CD4-positive, alpha-beta T cell treated with Interleukin-4 for 1 hour (primary cell): ENCODE results near the gene TDRD9.
A peak's percentile ranks its signal among the peaks of the same experiment; 100 is the strongest.
"Not testable (repeated sequence)": the region's sequence is repeated elsewhere in the genome, so short reads cannot be mapped to it uniquely, and the experiment has no call there.

ENCODE experiments used
- DNase-seq, 2 donors: peaks; one replicate each; pipeline ENCODE4 v3.0.0-alpha.2; 2020 to 2022

Gene TDRD9

GRCh38 chr14:103894034-103894722 is 34.1 kb upstream of the TDRD9 start:
- no peak for DNase-seq

- DNase-seq, result no peak
These were observed 33.6 kb upstream of the TDRD9 start for GRCh38 chr14:103894723-103895059.

GRCh38 chr14:103896578-103896977 is 31.7 kb upstream of the TDRD9 start:
- DNase-seq, result no peak

DNA sequence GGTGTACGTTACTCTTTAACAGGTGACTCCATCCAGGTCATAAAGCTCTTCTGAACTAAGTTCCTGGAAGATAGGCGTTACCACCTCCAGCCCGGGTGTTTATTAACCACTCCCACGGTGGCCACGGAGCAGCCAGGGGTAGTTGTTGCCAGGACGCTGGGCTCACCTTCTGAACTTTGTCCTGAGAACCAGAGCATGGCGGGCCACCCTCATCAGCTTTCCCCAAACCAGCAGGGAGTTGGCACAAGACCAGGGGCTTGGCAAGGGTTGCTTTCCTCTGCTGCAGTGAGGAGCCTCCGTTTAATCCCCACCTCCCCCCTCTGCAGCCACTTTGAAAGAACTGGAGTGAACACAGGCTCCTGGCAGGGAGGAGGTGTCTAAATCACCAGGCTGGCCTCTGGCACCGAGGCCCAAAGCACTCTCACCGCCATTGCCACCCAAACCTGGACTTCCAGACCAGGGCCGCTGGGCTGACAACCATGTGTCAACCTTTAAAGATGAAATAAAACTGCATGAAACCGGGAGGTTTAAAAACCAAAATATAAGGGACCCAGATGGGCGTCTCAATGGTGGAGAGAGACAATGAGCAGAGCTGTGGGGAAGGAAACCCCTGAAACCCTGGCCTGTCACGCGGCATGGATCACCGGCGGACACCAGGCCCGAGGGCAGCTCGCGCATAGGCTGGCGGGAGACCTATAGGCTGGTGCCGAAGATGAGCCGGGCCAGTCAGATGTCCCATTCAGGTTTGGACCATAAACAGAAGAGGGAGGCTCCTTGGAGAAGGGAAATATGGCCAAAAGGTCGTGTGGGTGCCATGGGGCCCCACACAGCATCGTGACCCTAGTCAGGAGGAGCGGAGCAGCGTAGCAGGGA is 30.9 kb upstream of the TDRD9 start:
- no peak for DNase-seq

- DNase-seq, result no peak
These were observed 30.1 kb upstream of the TDRD9 start for GRCh38 chr14:103898204-103898603.

DNA sequence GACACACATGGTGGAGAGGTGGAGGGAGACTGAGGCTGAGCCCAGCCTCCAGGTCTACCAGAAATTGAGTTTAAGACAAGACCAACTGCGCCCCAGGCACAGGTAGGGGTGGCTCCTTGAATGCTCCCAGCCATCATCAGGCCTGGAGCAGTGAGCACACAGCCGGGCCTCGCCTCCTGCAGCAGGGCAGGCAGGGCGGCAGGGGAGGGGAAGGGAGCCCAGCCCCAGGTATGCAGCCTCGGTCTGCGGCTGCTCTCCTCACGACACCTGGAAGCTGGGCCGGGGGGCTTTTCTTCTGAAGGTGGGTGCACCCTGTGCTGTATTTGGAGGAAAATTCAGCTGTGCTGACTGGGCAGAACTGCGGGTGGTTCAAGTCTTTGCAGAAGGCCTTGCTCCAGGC is 29.5 kb upstream of the TDRD9 start:
- no peak for DNase-seq

- DNase-seq, result no peak
These were observed 28.9 kb upstream of the TDRD9 start for GRCh38 chr14:103899316-103899715.

GRCh38 chr14:103899833-103900232 is 28.4 kb upstream of the TDRD9 start:
- DNase-seq, result no peak

- DNase-seq, result no peak
These were observed 23.7 kb upstream of the TDRD9 start for GRCh38 chr14:103904493-103905107.

GRCh38 chr14:103905842-103906456 is 22.3 kb upstream of the TDRD9 start:
- DNase-seq, result peak; percentile 6 to 23

DNA sequence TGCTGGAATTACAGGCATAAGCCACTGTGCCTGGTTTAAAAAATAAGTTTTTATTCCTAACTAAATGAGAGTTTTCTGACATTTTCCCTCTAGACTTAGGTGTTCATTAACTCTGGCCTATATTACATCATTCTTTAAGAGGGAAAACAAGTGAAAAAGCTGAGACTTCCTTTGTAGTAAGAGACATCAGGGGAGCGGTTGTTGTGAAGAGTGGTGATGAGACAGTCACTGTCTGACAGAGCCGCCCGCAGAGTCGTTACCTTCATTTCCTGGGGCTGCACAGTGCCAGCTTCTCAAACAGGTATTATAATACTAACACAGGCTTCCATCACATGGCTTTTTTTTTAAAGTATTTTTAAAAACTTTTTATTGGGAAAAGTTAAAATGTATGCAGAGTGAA is 19.7 kb upstream of the TDRD9 start:
- peak; percentile 40 to 50 for DNase-seq

DNA sequence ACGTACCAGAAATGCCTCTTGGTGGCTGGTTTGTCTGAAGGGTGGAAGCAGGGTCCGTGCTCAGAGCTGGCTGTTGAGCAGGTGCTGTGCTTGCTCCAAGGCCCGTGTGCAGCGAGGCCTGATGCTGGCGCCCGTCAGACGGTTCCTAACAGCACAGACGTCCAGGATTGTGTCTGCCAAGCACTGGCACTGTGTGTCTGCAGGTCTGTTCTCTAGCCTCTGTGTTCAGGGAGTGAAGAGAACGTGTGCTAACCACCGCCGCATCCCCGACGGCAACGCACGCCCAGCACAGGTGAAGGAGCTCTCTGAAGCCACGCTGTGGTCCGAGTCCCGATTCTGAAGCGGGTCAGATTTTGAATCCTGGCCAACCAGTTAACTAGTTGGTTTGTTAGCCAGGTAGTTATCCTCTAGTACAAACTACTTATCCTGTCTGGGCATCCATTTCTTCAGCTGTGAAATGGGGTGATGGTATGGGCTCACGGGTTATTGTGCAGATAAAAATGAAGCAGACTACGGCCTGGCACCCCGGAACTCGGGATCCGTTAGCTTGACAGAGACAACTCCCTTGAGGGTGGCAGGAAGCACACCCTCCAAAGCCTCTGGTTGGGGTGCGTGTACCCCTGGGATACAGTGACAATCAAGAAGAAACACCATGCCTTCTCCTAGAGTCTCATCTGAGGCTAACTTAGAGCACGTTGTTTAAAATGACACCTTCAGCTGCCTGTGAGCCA is 18.6 kb upstream of the TDRD9 start:
- no peak for DNase-seq

DNA sequence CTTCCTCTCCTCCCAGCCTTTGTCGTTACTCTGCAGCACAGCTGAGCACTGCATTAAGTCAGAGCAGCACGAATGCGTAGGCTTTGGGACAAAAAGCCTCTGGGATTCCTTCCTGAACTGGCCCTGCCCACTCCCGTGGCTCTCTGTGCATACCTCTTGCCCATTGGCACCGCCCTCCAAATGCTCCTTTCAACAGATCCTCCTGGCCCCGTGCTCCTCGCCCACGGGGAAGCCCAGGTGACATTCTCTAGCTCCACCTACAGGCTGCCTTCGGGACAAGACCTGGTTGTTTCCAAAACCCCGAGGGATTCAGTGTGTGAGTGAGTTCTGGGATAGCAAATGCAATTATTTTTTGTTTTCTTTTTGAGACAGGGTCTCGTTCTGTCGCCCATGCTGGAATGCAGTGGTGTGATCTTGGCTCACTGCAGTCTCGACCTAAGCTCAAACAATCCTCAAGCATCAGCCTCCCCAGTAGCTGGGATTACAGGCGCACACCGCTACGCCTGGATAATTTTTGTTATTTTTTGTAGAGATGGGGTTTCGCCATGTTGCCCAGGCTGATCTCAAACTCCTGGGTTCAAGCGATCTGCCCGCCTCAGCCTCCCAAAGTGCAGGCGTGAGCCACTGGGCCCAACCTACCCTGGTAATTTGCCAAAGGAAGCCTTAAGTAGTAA is 17.9 kb upstream of the TDRD9 start:
- DNase-seq, result peak; percentile 69 to 76

- DNase-seq, result no peak
These were observed 17.3 kb upstream of the TDRD9 start for GRCh38 chr14:103910984-103911383.

GRCh38 chr14:103915616-103916015 is 12.6 kb upstream of the TDRD9 start:
- DNase-seq, result no peak

DNA sequence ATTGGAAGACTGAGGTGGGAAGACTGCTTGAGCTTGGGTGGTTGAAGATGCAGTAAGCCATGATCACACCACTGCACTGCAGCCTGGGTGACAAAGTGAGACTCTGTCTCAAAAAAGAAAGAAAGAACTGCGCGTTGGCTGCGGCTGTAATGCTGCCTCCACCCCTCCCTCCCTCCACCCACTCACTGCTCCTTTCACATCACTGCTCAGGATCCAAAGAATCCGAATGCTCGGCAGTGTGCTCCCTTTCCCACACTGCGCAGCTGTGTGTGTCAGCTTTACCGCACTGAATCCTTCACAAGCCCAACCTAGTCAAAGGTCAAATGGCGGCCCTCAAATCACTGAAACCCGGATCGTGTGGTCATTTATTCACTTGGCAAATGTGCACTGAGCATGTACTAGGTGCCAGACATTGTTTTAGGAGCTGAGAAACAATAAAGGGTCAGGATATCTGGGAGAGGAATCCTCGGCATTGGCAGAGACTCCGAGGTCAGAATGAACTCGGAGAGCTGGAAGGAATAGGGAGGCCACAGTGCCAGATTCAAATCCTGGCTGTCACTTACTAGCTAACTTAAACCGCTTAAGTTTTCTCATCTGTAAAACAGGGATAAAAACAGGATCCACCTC is 11.5 kb upstream of the TDRD9 start:
- no peak for DNase-seq

DNA sequence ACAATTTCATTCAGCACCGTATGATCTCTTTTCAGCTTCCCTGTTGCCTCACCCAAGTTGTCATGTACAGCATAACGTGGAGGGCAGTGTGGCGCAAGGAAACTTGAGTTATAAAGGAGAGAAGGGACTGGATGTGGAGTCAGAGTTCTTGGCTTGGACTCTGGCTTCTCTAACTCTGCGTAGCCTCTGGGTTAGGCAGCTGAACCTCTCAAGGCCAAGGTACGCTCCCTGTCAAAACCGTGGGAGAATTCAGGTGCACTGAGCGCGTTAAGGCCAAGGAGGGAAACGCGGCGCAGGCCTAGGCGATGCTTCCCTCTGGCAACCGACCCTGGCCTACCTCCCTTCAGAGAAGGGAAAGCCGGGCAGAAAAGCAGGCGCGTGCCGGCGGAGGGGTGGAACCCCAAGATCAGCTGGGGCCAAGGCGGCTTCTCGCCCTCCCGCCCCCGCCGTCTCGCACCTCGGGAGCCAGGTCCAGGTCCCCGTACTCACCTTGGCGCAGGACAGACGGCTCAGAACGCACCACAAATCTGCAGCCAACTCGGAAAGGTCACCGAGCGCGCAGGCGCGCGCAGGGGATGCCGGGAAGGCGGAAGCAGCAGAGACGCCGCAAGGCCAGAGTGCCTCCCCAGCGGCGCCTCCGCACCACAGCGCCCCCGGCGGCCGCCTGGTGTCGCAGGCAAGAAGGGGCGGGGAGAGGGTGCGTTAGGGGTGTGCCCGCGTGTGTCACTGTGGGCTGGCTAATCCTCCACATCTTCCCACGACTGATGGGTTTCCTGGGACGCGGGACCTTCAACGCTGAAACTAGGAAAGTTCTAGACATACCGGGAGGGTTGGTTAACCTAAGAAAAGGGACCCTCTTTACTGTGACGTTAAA is 7.0 kb upstream of the TDRD9 start:
- peak; percentile 94 for DNase-seq

DNA sequence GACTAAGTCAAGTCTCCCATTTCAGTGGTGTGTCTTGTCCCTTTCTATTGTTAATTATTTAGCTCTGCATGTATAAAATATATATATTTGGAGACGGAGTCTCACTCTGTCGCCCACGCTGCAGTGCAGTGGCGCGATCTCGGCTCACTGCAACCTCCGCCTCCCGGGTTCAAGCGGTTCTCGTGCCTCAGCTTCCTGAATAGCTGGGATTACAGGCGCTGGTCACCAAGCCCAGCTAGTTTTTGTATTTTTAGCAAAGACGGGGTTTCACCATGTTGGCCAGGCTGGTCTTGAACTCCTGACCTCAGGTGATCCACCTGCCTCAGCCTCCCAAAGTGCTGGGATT is 6.4 kb upstream of the TDRD9 start:
- not testable (repeated sequence) for DNase-seq

DNA sequence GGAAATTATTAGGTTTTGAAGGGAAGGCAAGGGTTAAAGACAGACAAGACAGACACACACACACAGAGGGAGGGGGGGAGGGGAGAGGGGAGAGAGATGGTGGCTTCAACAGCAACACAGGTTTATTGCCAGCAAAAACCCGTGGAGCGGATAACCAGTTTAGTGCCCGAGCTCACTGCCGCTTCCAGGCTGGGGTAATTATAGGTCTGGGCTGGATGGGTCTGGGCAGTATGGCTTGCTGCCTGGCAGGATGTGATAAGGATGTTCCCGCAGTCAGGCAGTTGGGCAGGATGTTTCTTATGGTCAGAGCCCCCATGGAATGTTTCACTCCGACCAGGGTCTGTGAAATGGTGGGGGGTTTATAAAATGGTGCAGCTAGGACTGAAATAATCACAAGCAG is 4.4 kb upstream of the TDRD9 start:
- no peak for DNase-seq

DNA sequence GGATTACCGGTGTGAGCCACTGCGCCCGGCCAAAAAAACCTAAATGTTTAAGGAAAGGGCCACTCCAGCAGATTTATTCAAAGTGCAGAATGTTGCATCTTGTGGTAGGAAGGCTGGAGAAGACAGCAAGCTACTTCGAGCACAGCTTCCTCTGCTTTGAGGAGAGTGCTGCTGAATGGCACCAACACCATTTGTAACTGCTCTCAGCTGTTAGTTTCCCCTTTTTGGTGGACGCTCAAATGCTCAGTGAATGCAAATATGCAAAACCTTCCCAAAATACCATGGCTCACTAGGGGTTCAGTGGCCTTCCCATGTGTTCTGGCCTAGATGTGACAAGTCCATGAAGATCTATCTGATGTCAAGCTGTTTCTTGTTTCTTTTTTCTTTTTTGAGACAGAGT is 2.9 kb upstream of the TDRD9 start:
- no peak for DNase-seq

DNA sequence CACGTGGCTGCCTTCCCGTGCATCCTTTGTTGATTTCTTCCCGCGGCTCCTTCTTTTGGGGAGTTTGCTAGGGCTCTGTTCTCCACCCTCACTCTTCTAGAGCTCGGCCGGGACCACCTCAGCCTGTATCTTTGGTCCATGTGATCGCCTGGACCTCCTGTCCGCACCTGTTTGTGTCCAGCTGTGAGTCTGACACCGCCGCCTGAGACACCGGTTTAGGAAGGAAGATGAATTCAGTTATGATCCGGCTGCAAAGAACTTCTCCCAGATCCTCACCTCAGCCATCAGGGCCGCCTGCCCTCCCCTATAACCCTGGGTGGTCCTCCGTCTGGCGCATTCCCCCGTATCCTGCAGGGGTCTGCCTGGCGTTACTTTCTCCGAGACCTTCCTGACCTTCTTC is 690 bp upstream of the TDRD9 start:
- no peak for DNase-seq
